HepG2 (cell line): Measurements from ENCODE around the gene RCC1. TPM values are rescaled to one million over a fixed set of nuclear protein-coding genes. Genes with fewer than 3 reads are reported as not detected.

ENCODE experiments used
- ARID5B ChIP-seq: IDR thresholded peaks from 2 replicates; pipeline ENCODE4 v1.4.0; 2020; ENCODE audit warnings: mild to moderate bottlenecking, missing genetic modification reagents
- ESRRA ChIP-seq: sonication (generic); formaldehyde crosslinking; IDR thresholded peaks from 2 replicates; pipeline ENCODE4 v1.5.1; 2020; ENCODE audit warnings: mild to moderate bottlenecking, low read depth, missing genetic modification reagents
- FOXJ3 ChIP-seq: sonication (generic); formaldehyde crosslinking; IDR thresholded peaks from 2 replicates; pipeline ENCODE4 v1.4.0; 2020; ENCODE audit warnings: missing genetic modification reagents, mild to moderate bottlenecking, borderline replicate concordance
- GATAD2A ChIP-seq: IDR thresholded peaks from 2 replicates; pipeline ENCODE4 v1.6.1; 2016
- IRF9 ChIP-seq: sonication (generic); formaldehyde crosslinking; IDR thresholded peaks from 2 replicates; pipeline ENCODE4 v1.8.0; 2022; ENCODE audit warnings: missing genetic modification reagents, mild to moderate bottlenecking, borderline replicate concordance
- JUNB ChIP-seq: sonication (generic); formaldehyde crosslinking; IDR thresholded peaks from 2 replicates; pipeline ENCODE4 v1.8.0; 2022; ENCODE audit warnings: missing genetic modification reagents, mild to moderate bottlenecking, borderline replicate concordance
- MED8 ChIP-seq: sonication (generic); formaldehyde crosslinking; IDR thresholded peaks from 2 replicates; pipeline ENCODE4 v1.8.1; 2023; ENCODE audit warnings: mild to moderate bottlenecking, missing genetic modification reagents; ENCODE audit not compliant: insufficient replicate concordance
- PRPF4 ChIP-seq: fragments of 200-400 bp; formaldehyde crosslinking; IDR thresholded peaks from 2 replicates; pipeline ENCODE4 v1.6.1; 2016; ENCODE audit warnings: low read length, low read depth; ENCODE audit not compliant: poor library complexity, severe bottlenecking
- TFDP2 ChIP-seq: sonication (generic); formaldehyde crosslinking; IDR thresholded peaks from 2 replicates; pipeline ENCODE4 v1.4.0; 2020; ENCODE audit warnings: missing genetic modification reagents
- TFE3 ChIP-seq: IDR thresholded peaks from 2 replicates; pipeline ENCODE4 v1.6.1; 2016
- TGIF2 ChIP-seq: IDR thresholded peaks from 2 replicates; pipeline ENCODE4 v1.6.1; 2016; ENCODE audit warnings: control low read depth, missing compliant biosample characterization
- TSC22D2 ChIP-seq: sonication (generic); formaldehyde crosslinking; IDR thresholded peaks from 2 replicates; pipeline ENCODE4 v1.5.1; 2020; ENCODE audit warnings: missing genetic modification reagents, mild to moderate bottlenecking, borderline replicate concordance
- ZBTB37 ChIP-seq: sonication (generic); formaldehyde crosslinking; IDR thresholded peaks from 2 replicates; pipeline ENCODE4 v1.4.0; 2020; ENCODE audit warnings: mild to moderate bottlenecking, missing genetic modification reagents
- ZKSCAN1 ChIP-seq: fragments of 150-350 bp; IDR thresholded peaks from 2 replicates; pipeline ENCODE4 v1.6.1; 2014; ENCODE audit warnings: low read length
- ZNF33A ChIP-seq: sonication (generic); formaldehyde crosslinking; IDR thresholded peaks from 2 replicates; pipeline ENCODE4 v1.5.1; 2020; ENCODE audit warnings: missing genetic modification reagents, mild to moderate bottlenecking, moderate library complexity, borderline replicate concordance
- ZNF451 ChIP-seq: sonication (generic); formaldehyde crosslinking; IDR thresholded peaks from 2 replicates; pipeline ENCODE4 v1.5.0; 2020; ENCODE audit warnings: mild to moderate bottlenecking, missing genetic modification reagents
- ZNF530 ChIP-seq: sonication (generic); formaldehyde crosslinking; IDR thresholded peaks from 2 replicates; pipeline ENCODE4 v1.5.0; 2020; ENCODE audit warnings: low read depth, mild to moderate bottlenecking, missing genetic modification reagents
- ZNF724P ChIP-seq: sonication (generic); formaldehyde crosslinking; IDR thresholded peaks from 2 replicates; pipeline ENCODE4 v1.8.0; 2022; ENCODE audit warnings: missing genetic modification reagents, borderline replicate concordance
- polyA plus RNA-seq, 8 experiments: library from polyadenylated mRNA; depleted of rRNA in 3 of 8; stranded (reverse) in 7 of 8; unstranded in 1 of 8; fragments of >200 nt; fragmentation: Illumina TruSeq in 4 of 8; extraction: Trizol in 4 of 8; gene quantifications; 2 replicates each; pipeline versions ENCODE4 v1.2.1 to v1.2.3, GENCODE V29; 2011 to 2016; ENCODE audit warnings: low read depth in 4 of 8, missing spikeins in 1 of 8, mixed read lengths in 1 of 8; ENCODE audit not compliant: insufficient read depth in 1 of 8
- total RNA-seq, 5 experiments: library from RNA; depleted of rRNA; stranded (reverse); fragments of >200 nt; fragmentation: Illumina TruSeq; extraction: Trizol; gene quantifications; 2 replicates each; pipeline ENCODE4 v1.2.3, GENCODE V29; 2016; ENCODE audit warnings: low read depth in 1 of 5

RCC1 gene
- total and polyA plus RNA-seq, 2 of the 13 experiments (the other 11 are each of a cell fraction or from before 2014, with no cell fraction given), result 47.2 to 80.8 TPM

- TF ChIP-seq TFE3 (no peak), ESRRA (CRISPR knock-in tag) (no peak; the same call in 1 of the 2 replicates), ZNF33A (CRISPR knock-in tag) (no peak), ZKSCAN1 (peak; percentile 48; the same call in 1 of the 2 replicates), IRF9 (CRISPR knock-in tag) (no peak), ZNF451 (CRISPR knock-in tag) (0 out of 2 replicates have a peak, but pooled peaks have one; percentile 22), FOXJ3 (CRISPR knock-in tag) (no peak; the same call in 1 of the 2 replicates), TSC22D2 (CRISPR knock-in tag) (no peak; the same call in 1 of the 2 replicates), TFDP2 (CRISPR knock-in tag) (peak; percentile 88), ZNF724P (no peak), MED8 (peak; percentile 89), ARID5B (CRISPR knock-in tag) (peak; percentile 60), GATAD2A (CRISPR knock-in tag) (peak; percentile 47), PRPF4 (no peak), ZBTB37 (CRISPR knock-in tag) (no peak), JUNB (CRISPR knock-in tag) (no peak), ZNF530 (CRISPR knock-in tag) (no peak), TGIF2 (CRISPR knock-in tag) (no peak)
Observed at GRCh38 chr1:28552758-28553663, 47.2 kb downstream of the RCC1 start, which contains the start of gene TRNAU1AP (continued).
